IMR-90 (cell line): ENCODE data around the gene AFG3L2. TPM values are rescaled to one million over a fixed set of nuclear protein-coding genes. Genes with fewer than 3 reads are reported as not detected.

Experiments used
- ATAC-seq: fragments of 200-7000 bp; cut with Tn5 transposase; 2 replicates; pipeline ENCODE4 v1.9.1; 2020; ENCODE audit warnings: low read depth, mild to moderate bottlenecking, moderate library complexity
- BruUV-seq: library from RNA; stranded (reverse); fragments of 400-500 nt; replicated peaks from 2 replicates; lab custom pipeline; 2021; lab: Mats Ljungman, UMichigan
- CTCF ChIA-PET: fragments of 300-600 bp; formaldehyde crosslinking; extraction: SDS; loops from one replicate; lab custom pipeline; 2021; ENCODE audit warnings: antibody characterized with exemption; lab: Yijun Ruan, JAX
- POLR2A ChIA-PET: fragments of 300-600 bp; sonication (Branson Sonifier 250); formaldehyde crosslinking; loops from one replicate; lab custom pipeline; 2022; ENCODE audit warnings: antibody characterized with exemption; ENCODE audit not compliant: unreplicated experiment; lab: Charles Lee
- DNase-seq: peaks from one replicate; pipeline ENCODE4 v3.0.0; 2013
- H2AFZ ChIP-seq: replicated peaks from 2 replicates; pipeline ENCODE3; 2013; ENCODE audit warnings: low read length, mild to moderate bottlenecking; ENCODE audit not compliant: poor library complexity
- H2AK5ac ChIP-seq: 2 replicates; pipeline ENCODE4 v1.6.1; 2013; ENCODE audit warnings: low read depth, low read length, inconsistent platforms
- H2AK9ac ChIP-seq: replicated peaks from 2 replicates; pipeline ENCODE3; 2013; ENCODE audit warnings: mild to moderate bottlenecking, low read depth, low read length, moderate library complexity; ENCODE audit not compliant: poor library complexity
- H2BK120ac ChIP-seq: 2 replicates; pipeline ENCODE4 v1.6.1; 2013; ENCODE audit warnings: low read depth, low read length, inconsistent platforms
- H2BK15ac ChIP-seq: 3 replicates; pipeline ENCODE4 v1.6.1; 2013; ENCODE audit warnings: low read depth, low read length, inconsistent platforms
- H2BK20ac ChIP-seq: 2 replicates; pipeline ENCODE4 v1.6.1; 2013; ENCODE audit warnings: low read depth, mild to moderate bottlenecking, inconsistent platforms, low read length, moderate library complexity
- H2BK5ac ChIP-seq: 2 replicates; pipeline ENCODE4 v1.6.1; 2013; ENCODE audit warnings: mild to moderate bottlenecking, low read depth, low read length, inconsistent platforms; ENCODE audit not compliant: poor library complexity, severe bottlenecking
- H3K14ac ChIP-seq: replicated peaks from 2 replicates; pipeline ENCODE4 v1.6.1; 2013; ENCODE audit warnings: low read depth, low read length, inconsistent platforms
- H3K18ac ChIP-seq: 2 replicates; pipeline ENCODE4 v1.6.1; 2013; ENCODE audit warnings: low read depth, low read length, control low read depth
- H3K23ac ChIP-seq: 2 replicates; pipeline ENCODE4 v1.6.1; 2013; ENCODE audit warnings: low read depth, low read length, inconsistent platforms
- H3K27ac ChIP-seq: 2 replicates; pipeline ENCODE4 v1.5.1; 2013; ENCODE audit warnings: mild to moderate bottlenecking, control low read depth, low read length; ENCODE audit not compliant: insufficient read depth
- H3K27me3 ChIP-seq: 2 replicates; pipeline ENCODE4 v1.6.1; 2013; ENCODE audit warnings: low read length; ENCODE audit not compliant: control insufficient read depth, insufficient read depth
- H3K36me3 ChIP-seq: 2 replicates; pipeline ENCODE4 v1.6.1; 2013; ENCODE audit warnings: low read length, mixed read lengths; ENCODE audit not compliant: control insufficient read depth, insufficient read depth
- H3K4ac ChIP-seq: 2 replicates; pipeline ENCODE4 v1.6.1; 2013; ENCODE audit warnings: low read depth, low read length, inconsistent platforms
- H3K4me1 ChIP-seq: 2 replicates; pipeline ENCODE4 v1.6.1; 2013; ENCODE audit warnings: low read length, mixed read lengths; ENCODE audit not compliant: control insufficient read depth, insufficient read depth
- H3K4me2 ChIP-seq: 2 replicates; pipeline ENCODE4 v1.6.1; 2013; ENCODE audit warnings: low read depth, mild to moderate bottlenecking, control low read depth, low read length, moderate library complexity
- H3K4me3 ChIP-seq: 2 replicates; pipeline ENCODE4 v1.5.1; 2013; ENCODE audit warnings: low read depth, mild to moderate bottlenecking, control low read depth, low read length, moderate library complexity; ENCODE audit not compliant: insufficient read depth
- H3K56ac ChIP-seq: 2 replicates; pipeline ENCODE4 v1.6.1; 2013; ENCODE audit warnings: low read length, inconsistent platforms; ENCODE audit not compliant: insufficient read depth; ENCODE audit errors: extremely low read depth
- H3K79me1 ChIP-seq, 2 experiments: 2 replicates each; pipeline ENCODE4 v1.6.1; 2013; ENCODE audit warnings: low read length in 2 of 2, inconsistent platforms in 1 of 2, low read depth in 1 of 2
- H3K9ac ChIP-seq: 2 replicates; pipeline ENCODE4 v1.6.1; 2013; ENCODE audit warnings: low read depth, low read length, control low read depth
- H3K9me1 ChIP-seq: 2 replicates; pipeline ENCODE4 v1.6.1; 2013; ENCODE audit warnings: low read length, inconsistent platforms; ENCODE audit not compliant: insufficient read depth
- H3K9me3 ChIP-seq: 2 replicates; pipeline ENCODE4 v1.6.1; 2013; ENCODE audit warnings: low read length; ENCODE audit not compliant: control insufficient read depth, insufficient read depth
- H4K20me1 ChIP-seq: 2 replicates; pipeline ENCODE4 v1.6.1; 2013; ENCODE audit warnings: low read length, inconsistent platforms; ENCODE audit not compliant: insufficient read depth
- H4K5ac ChIP-seq: 2 replicates; pipeline ENCODE4 v1.6.1; 2013; ENCODE audit warnings: mild to moderate bottlenecking, low read depth, low read length, control low read depth
- H4K8ac ChIP-seq, 2 experiments: 2 replicates each; pipeline ENCODE4 v1.6.1; 2013; ENCODE audit warnings: low read depth in 2 of 2, low read length in 2 of 2, control low read depth in 1 of 2, inconsistent platforms in 1 of 2
- H4K91ac ChIP-seq: 2 replicates; pipeline ENCODE4 v1.6.1; 2013; ENCODE audit warnings: low read depth, low read length, inconsistent platforms; ENCODE audit not compliant: insufficient read depth
- RCOR1 ChIP-seq: IDR thresholded peaks from 2 replicates; pipeline ENCODE4 v1.6.1; 2012; ENCODE audit warnings: mild to moderate bottlenecking, low read length, improper control_type of control experiment; ENCODE audit not compliant: insufficient replicate concordance
- whole genome bisulfite sequencing, 2 experiments: methylation state at CpG; one replicate each; pipeline versions ENCODE4 v1.1.5 to v1.1.7; 2013; ENCODE audit warnings: missing lambda C conversion rate in 2 of 2; ENCODE audit not compliant: insufficient read length in 1 of 2; ENCODE audit errors: extremely low coverage in 2 of 2; 5-methylcytosine and 5-hydroxymethylcytosine counted together
- dilution Hi-C: fragments of 300-500 bp; cut with HindIII; formaldehyde crosslinking; loops from one replicate; pipeline ENCODE4 v1.14.3; 2018; ENCODE audit warnings: low sequenced_read_pairs; ENCODE audit not compliant: unreplicated experiment
- in situ Hi-C: fragments of 300-500 bp; cut with MboI; formaldehyde crosslinking; loops from 3 replicates; pipeline ENCODE4 v1.14.3; 2019; ENCODE audit warnings: low sequenced_read_pairs, inconsistent platforms, mixed read lengths
- intact Hi-C: fragments of 100-400 bp; cut with micrococcal nuclease; formaldehyde crosslinking; loops from 2 replicates; pipeline ENCODE4 v1.10.0; 2022
- polyA plus RNA-seq, 3 experiments: library from polyadenylated mRNA; depleted of rRNA; stranded (reverse); fragments of >200 nt; gene quantifications; 2 replicates each; pipeline ENCODE4 v1.2.3, GENCODE V29; 2012; ENCODE audit warnings: low replicate concordance in 1 of 3
- total RNA-seq: library from RNA; depleted of rRNA; stranded (reverse); fragments of >200 nt; gene quantifications from 2 replicates; pipeline ENCODE4 v1.2.3, GENCODE V29; 2012

Gene AFG3L2
- total and polyA plus RNA-seq, 2 of the 4 experiments (the other 2 are of a cell fraction) = 26.9 to 37.6 TPM

- Histone ChIP-seq H3K23ac (peak overlapping the region; percentile 69), H2BK120ac (peak overlapping the region; percentile 41), H3K4me2 (peak overlapping the region; percentile 92), H3K4me3 (peak overlapping the region; percentile 96), H4K20me1 (peaks cover 25% of the 10 kb centered on the region), H3K18ac (no peak overlapping the region), H3K4ac (peak overlapping the region; percentile 83), H2BK15ac (no peak overlapping the region), H4K91ac (peak overlapping the region; percentile 45), H3K79me1 (peaks cover 17 to 47% of the 10 kb centered on the region in 2 experiments; a peak in 3 of 4 replicates), H4K5ac (no peak overlapping the region; the same call in 1 of the 2 replicates), H3K9me3 (no peaks in the 10 kb centered on the region), H3K9ac (peak overlapping the region; percentile 77), H2AK5ac (peak overlapping the region; percentile 54), H2AK9ac (peak overlapping the region; percentile 92), H3K14ac (peak overlapping the region; percentile 71), H2BK20ac (peak overlapping the region; percentile 4; the same call in 1 of the 2 replicates), H2AFZ (peak overlapping the region; percentile 78), H3K9me1 (peaks cover 18% of the 10 kb centered on the region; the same call in 1 of the 2 replicates), H3K27me3 (no peaks in the 10 kb centered on the region), H2BK5ac (peak overlapping the region; percentile 78), H3K36me3 (peaks cover 16% of the 10 kb centered on the region), H3K4me1 (peaks cover 16% of the 10 kb centered on the region), H3K56ac (no peak overlapping the region), H4K8ac (peak overlapping the region; percentile 58 to 87; a peak in 3 of 4 replicates), H3K27ac (peak overlapping the region; percentile 84)
- CTCF ChIA-PET = no interaction called here
- in situ Hi-C loops = loop anchor here (5.0 kb wide), 1 partner anchor 34 kb away; no protein-coding TSS in a partner anchor
- DNase-seq (peak; percentile 20), ATAC-seq (no peak)
- no peak for TF ChIP-seq RCOR1
- no TSS peak for BruUV-seq
- dilution Hi-C loops = no loop called here
- POLR2A ChIA-PET = interaction anchor here (1.0 kb wide), 1 partner anchor 18 kb away, joined by 4 read pairs; no protein-coding TSS in a partner anchor
- intact Hi-C loops = loop anchor here (2.0 kb wide), 1 partner anchor 17 kb away; no protein-coding TSS in a partner anchor
- 65% methylated on average over 11 of the region's 25 CpGs; no CpG with 5 or more reads in 1 of the 2 experiments for WGBS, 2 experiments
These were observed 70.9 kb downstream of the AFG3L2 start for GRCh38 chr18:12305930-12306629.
